ENCODE data around the gene METTL25B.

Gene METTL25B

GRCh38 chr1:156692441-156692924 lies 35.8 kb upstream of the METTL25B start:
- TF ChIP-seq CTCF (IDR thresholded peaks at IDR 0.05): no peak
- H3K36me3 ChIP-seq: no peaks in the 10 kb centered on the region
- H3K4me1 ChIP-seq (ENCODE audit: control insufficient read depth in 1 of 2, insufficient read depth in 1 of 2, low read depth in 1 of 2, low read length in 1 of 2): no peaks in the 10 kb centered on the region
- H3K27ac ChIP-seq: no peak overlapping the region
- H3K4me3 ChIP-seq (ENCODE audit: low read depth in 1 of 2, low read length in 1 of 2): no peak overlapping the region
- H3K9me3 ChIP-seq: no peaks in the 10 kb centered on the region
- H3K27me3 ChIP-seq: peaks cover 89% of the 10 kb centered on the region

- H3K9me3 ChIP-seq: no peaks in the 10 kb centered on the region
- no peak overlapping the region for H3K4me3 ChIP-seq (ENCODE audit: low read depth in 1 of 2, low read length in 1 of 2)
- no peak overlapping the region for H3K27ac ChIP-seq
- TF ChIP-seq CTCF (IDR thresholded peaks at IDR 0.05): no peak
- H3K27me3 ChIP-seq: peaks cover 89% of the 10 kb centered on the region
- no peaks in the 10 kb centered on the region for H3K36me3 ChIP-seq
- no peaks in the 10 kb centered on the region for H3K4me1 ChIP-seq (ENCODE audit: control insufficient read depth in 1 of 2, insufficient read depth in 1 of 2, low read depth in 1 of 2, low read length in 1 of 2)
Measured at GRCh38 chr1:156692925-156693847, 35.1 kb upstream of the METTL25B start.

GRCh38 chr1:156693848-156694689 lies 34.2 kb upstream of the METTL25B start:
- no peak overlapping the region for H3K4me3 ChIP-seq (ENCODE audit: low read depth in 1 of 2, low read length in 1 of 2)
- no peaks in the 10 kb centered on the region for H3K36me3 ChIP-seq
- no peaks in the 10 kb centered on the region for H3K4me1 ChIP-seq (ENCODE audit: control insufficient read depth in 1 of 2, insufficient read depth in 1 of 2, low read depth in 1 of 2, low read length in 1 of 2)
- no peak overlapping the region for H3K27ac ChIP-seq
- no peak for TF ChIP-seq CTCF (IDR thresholded peaks at IDR 0.05)
- H3K9me3 ChIP-seq: no peaks in the 10 kb centered on the region
- peaks cover 85% of the 10 kb centered on the region for H3K27me3 ChIP-seq

DNA sequence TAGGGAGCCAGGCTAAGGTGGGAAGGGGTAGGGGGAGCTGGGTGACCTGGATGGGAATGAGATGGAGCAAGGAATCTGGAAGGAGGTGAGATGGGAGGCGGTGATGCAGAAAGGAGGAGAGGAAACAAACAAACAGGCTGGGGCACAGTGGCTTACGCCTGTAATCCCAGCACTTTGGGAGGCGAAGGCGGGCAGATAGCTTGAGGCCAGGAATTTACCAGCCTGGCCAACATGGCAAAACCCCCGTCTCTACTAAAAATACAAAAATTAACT lies 33.6 kb upstream of the METTL25B start:
- H3K4me1 ChIP-seq (ENCODE audit: control insufficient read depth in 1 of 2, insufficient read depth in 1 of 2, low read depth in 1 of 2, low read length in 1 of 2): no peaks in the 10 kb centered on the region
- no peaks in the 10 kb centered on the region for H3K9me3 ChIP-seq

DNA sequence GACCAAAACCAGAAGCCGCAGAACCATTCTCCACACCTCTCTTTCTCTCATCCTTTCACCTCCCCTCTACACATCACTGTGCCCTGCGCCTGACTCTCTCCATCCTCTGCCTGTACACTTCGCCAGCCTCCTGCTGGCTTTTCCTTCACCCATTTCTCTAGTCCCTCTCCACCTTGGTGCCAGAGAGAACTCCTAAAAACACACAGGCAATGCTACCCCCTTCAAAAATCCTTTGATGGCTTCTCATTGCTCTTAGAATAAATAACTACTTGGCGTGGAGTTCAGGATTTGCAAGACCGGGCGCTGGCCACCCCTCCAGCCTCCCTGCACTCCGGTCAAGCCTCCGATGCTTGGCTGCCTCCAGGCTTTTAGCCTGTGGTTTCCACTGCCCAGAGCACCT lies 31.5 kb upstream of the METTL25B start:
- Histone ChIP-seq H3K36me3 (no peaks in the 10 kb centered on the region), H3K27me3 (peaks cover 82% of the 10 kb centered on the region), H3K9me3 (no peaks in the 10 kb centered on the region), H3K4me1 (ENCODE audit: control insufficient read depth in 1 of 2, insufficient read depth in 1 of 2, low read depth in 1 of 2, low read length in 1 of 2) (no peaks in the 10 kb centered on the region), H3K4me3 (ENCODE audit: low read depth in 1 of 2, low read length in 1 of 2) (no peak overlapping the region), H3K27ac (no peak overlapping the region)
- no peak for TF ChIP-seq CTCF (IDR thresholded peaks at IDR 0.05)

More for the DNA sequence above, 33.6 kb upstream of the METTL25B start:
- no peak overlapping the region for H3K4me3 ChIP-seq (ENCODE audit: low read depth in 1 of 2, low read length in 1 of 2)
- H3K27ac ChIP-seq: no peak overlapping the region
- no peak for TF ChIP-seq CTCF (IDR thresholded peaks at IDR 0.05)
- H3K27me3 ChIP-seq: peaks cover 84% of the 10 kb centered on the region
- no peaks in the 10 kb centered on the region for H3K36me3 ChIP-seq
